K562 (cell line): ENCODE data around the gene LAMB1. TPM values are rescaled to one million over a fixed set of nuclear protein-coding genes. Genes with fewer than 3 reads are reported as not detected.

Experiments used
- ATAC-seq: fragments of 200-7000 bp; cut with Tn5 transposase; 3 replicates; pipeline ENCODE4 v1.9.1; 2020; ENCODE audit warnings: moderate library complexity
- BruUV-seq: library from RNA; stranded (reverse); fragments of 400-500 nt; replicated peaks from 2 replicates; lab custom pipeline; 2021; lab: Mats Ljungman, UMichigan
- CTCF ChIA-PET: fragments of 300-600 bp; formaldehyde crosslinking; extraction: SDS; loops from one replicate; lab custom pipeline; 2021; ENCODE audit warnings: low intra/inter-chr PET ratio; lab: Yijun Ruan, JAX
- POLR2A ChIA-PET: fragments of 300-600, 350-650 bp; sonication (Branson Sonifier 250); formaldehyde crosslinking; extraction: SDS; loops from one replicate; lab custom pipeline; 2021; ENCODE audit warnings: antibody characterized with exemption, inconsistent platforms; lab: Yijun Ruan, JAX
- DNase-seq, 4 experiments: peaks; one replicate each; pipeline versions ENCODE4 v3.0.0 to v3.0.0-alpha.2; 2011 to 2018; ENCODE audit warnings: low spot score in 3 of 4, mixed read lengths in 3 of 4; ENCODE audit errors: extremely low read depth in 1 of 4
- FAIRE-seq: peaks from 2 replicates; lab custom pipeline; 2011; peaks lifted over from hg19 to GRCh38; lab: Jason Lieb, UNC
- H2AFZ ChIP-seq: 2 replicates; pipeline ENCODE4 v1.6.0; 2011; ENCODE audit warnings: low read depth, low read length, control low read depth, inconsistent platforms
- H3K27ac ChIP-seq: fragments of 200-600 bp; 3 replicates; pipeline ENCODE4 v1.8.0; 2011; ENCODE audit warnings: low read depth, mild to moderate bottlenecking, control low read depth, inconsistent platforms, low read length, moderate library complexity, mixed read lengths; ENCODE audit errors: extremely low read depth
- H3K27me3 ChIP-seq, 2 experiments: fragments of 300-600 bp in 1 of 2; 2 replicates in 1 of 2; 3 replicates in 1 of 2; pipeline versions ENCODE4 v1.6.0 to v1.8.0; 2011; ENCODE audit warnings: inconsistent platforms in 2 of 2, low read length in 2 of 2, mild to moderate bottlenecking in 1 of 2, mixed read lengths in 1 of 2, moderate library complexity in 1 of 2; ENCODE audit not compliant: control insufficient read depth in 2 of 2, insufficient read depth in 2 of 2
- H3K36me3 ChIP-seq: fragments of 300-600 bp; 3 replicates; pipeline ENCODE4 v1.8.0; 2011; ENCODE audit warnings: mild to moderate bottlenecking, low read length, inconsistent platforms; ENCODE audit not compliant: control insufficient read depth, insufficient read depth
- H3K4me1 ChIP-seq, 2 experiments: fragments of 200-600 bp in 1 of 2; replicated peaks in 1 of 2; 2 replicates in 1 of 2; 3 replicates in 1 of 2; pipeline versions ENCODE4 v1.5.1 to v1.8.0; 2011; ENCODE audit warnings: inconsistent platforms in 2 of 2, low read length in 2 of 2, mild to moderate bottlenecking in 1 of 2, mixed read lengths in 1 of 2, moderate library complexity in 1 of 2; ENCODE audit not compliant: control insufficient read depth in 2 of 2, insufficient read depth in 2 of 2
- H3K4me2 ChIP-seq: 2 replicates; pipeline ENCODE4 v1.6.1; 2011; ENCODE audit warnings: low read length, control low read depth, inconsistent platforms, mixed read lengths; ENCODE audit not compliant: insufficient read depth
- H3K4me3 ChIP-seq: fragments of 200-600 bp; sonication (generic), shearing (Covaris generic); 2 replicates; pipeline ENCODE4 v1.5.1; 2016; ENCODE audit warnings: control low read depth, inconsistent platforms
- H3K79me2 ChIP-seq: fragments of 200-600 bp; 3 replicates; pipeline ENCODE4 v1.8.0; 2011; ENCODE audit warnings: low read length, inconsistent platforms; ENCODE audit not compliant: control insufficient read depth, insufficient read depth
- H3K9ac ChIP-seq, 2 experiments: 2 replicates each; pipeline versions ENCODE4 v1.6.0 to v1.6.1; 2011; ENCODE audit warnings: low read depth in 2 of 2, low read length in 2 of 2, control low read depth in 1 of 2, inconsistent platforms in 1 of 2, mild to moderate bottlenecking in 1 of 2, mixed read lengths in 1 of 2; ENCODE audit not compliant: insufficient read depth in 1 of 2
- H3K9me1 ChIP-seq: one replicate; pipeline ENCODE4 v1.6.0; 2011; ENCODE audit warnings: inconsistent platforms, mild to moderate bottlenecking, low read length, moderate library complexity; ENCODE audit not compliant: control insufficient read depth, insufficient read depth
- H3K9me3 ChIP-seq: replicated peaks from 2 replicates; pipeline ENCODE4 v1.5.1; 2011; ENCODE audit warnings: low read depth, low read length, inconsistent platforms; ENCODE audit not compliant: control insufficient read depth, insufficient read depth
- H4K20me1 ChIP-seq: replicated peaks from 2 replicates; pipeline ENCODE4 v1.6.1; 2011; ENCODE audit warnings: low read length, inconsistent platforms, mixed read lengths; ENCODE audit not compliant: control insufficient read depth, insufficient read depth
- C11orf30 ChIP-seq: fragments of 450-650 bp; IDR thresholded peaks from 2 replicates; pipeline ENCODE4 v1.6.1; 2016; ENCODE audit warnings: low read depth, mild to moderate bottlenecking
- MAFF ChIP-seq: IDR thresholded peaks from 2 replicates; pipeline ENCODE4 v1.6.1; 2012; ENCODE audit warnings: low read length, improper control_type of control experiment
- MAFG ChIP-seq: fragments of 450-650 bp; conservative IDR thresholded peaks from 2 replicates; pipeline ENCODE4 v1.6.1; 2016; ENCODE audit warnings: missing genetic modification characterization, missing compliant biosample characterization
- POLR2AphosphoS2 ChIP-seq: IDR thresholded peaks from 2 replicates; pipeline ENCODE4 v1.6.1; 2012; ENCODE audit warnings: low read length, improper control_type of control experiment
- SMAD1 ChIP-seq: fragments of 150-350 bp; IDR thresholded peaks from 2 replicates; pipeline ENCODE4 v1.6.1; 2014; ENCODE audit warnings: low read length, low read depth; ENCODE audit not compliant: partially characterized antibody
- SNRNP70 ChIP-seq: fragments of 200-400 bp; formaldehyde crosslinking; optimal IDR thresholded peaks from 2 replicates; pipeline ENCODE3; 2017; ENCODE audit warnings: low read depth, low read length
- WHSC1 ChIP-seq: IDR thresholded peaks from one replicate; pipeline ENCODE4 v1.6.1; 2012; ENCODE audit warnings: low read length, control low read depth, inconsistent platforms
- ZNF316 ChIP-seq: fragments of 450-650 bp; IDR thresholded peaks from 2 replicates; pipeline ENCODE4 v1.6.1; 2016
- ZSCAN32 ChIP-seq: fragments of 450-650 bp; formaldehyde crosslinking; IDR thresholded peaks from 2 replicates; pipeline ENCODE4 v1.4.0; 2020; ENCODE audit warnings: mild to moderate bottlenecking, moderate library complexity
- WGBS: fragments of 100-300 bp; shearing (Covaris generic); methylation state at CpG from one replicate; pipeline ENCODE4 v1.1.6; 2016; ENCODE audit warnings: low coverage, mixed read lengths; ENCODE audit not compliant: insufficient coverage; ENCODE audit errors: missing lambda C conversion rate; 5-methylcytosine and 5-hydroxymethylcytosine counted together
- in situ Hi-C: fragments of 300-500 bp; cut with MboI; formaldehyde crosslinking; loops from 4 replicates; pipeline ENCODE4 v1.15.0; 2018; ENCODE audit warnings: inconsistent platforms, mixed read lengths
- intact Hi-C: fragments of 100-400 bp; cut with micrococcal nuclease; formaldehyde crosslinking; loops from 2 replicates; pipeline ENCODE4 v1.14.2; 2022
- polyA plus RNA-seq, 8 experiments: library from polyadenylated mRNA; depleted of rRNA in 4 of 8; stranded (reverse) in 5 of 8; unstranded in 3 of 8; fragments of >200 nt; fragmentation: Nextera tagmentation in 2 of 8; fragmentation: Illumina TruSeq in 1 of 8; extraction: Ambion mirVana in 2 of 8; extraction: Trizol in 1 of 8; gene quantifications; 2 replicates each; pipeline versions ENCODE4 v1.2.1 to v1.2.3, GENCODE V29; 2011 to 2014; ENCODE audit warnings: inconsistent platforms in 1 of 8, missing spikeins in 1 of 8
- total RNA-seq, 7 experiments: library from RNA; depleted of rRNA in 6 of 7; stranded (reverse); fragments of >200 nt in 6 of 7; fragmentation: Illumina TruSeq in 2 of 7; extraction: Trizol in 2 of 7; gene quantifications; 2 replicates each; pipeline versions ENCODE4 v1.2.1 to v1.2.3, GENCODE V29; 2011 to 2021; ENCODE audit warnings: low replicate concordance in 1 of 7

LAMB1 gene
- total and polyA plus RNA-seq, 9 of the 15 experiments (the other 6 are each of a cell fraction or from before 2014, with no cell fraction given), result 6.0 to 17.7 (median 12.3) TPM

DNA sequence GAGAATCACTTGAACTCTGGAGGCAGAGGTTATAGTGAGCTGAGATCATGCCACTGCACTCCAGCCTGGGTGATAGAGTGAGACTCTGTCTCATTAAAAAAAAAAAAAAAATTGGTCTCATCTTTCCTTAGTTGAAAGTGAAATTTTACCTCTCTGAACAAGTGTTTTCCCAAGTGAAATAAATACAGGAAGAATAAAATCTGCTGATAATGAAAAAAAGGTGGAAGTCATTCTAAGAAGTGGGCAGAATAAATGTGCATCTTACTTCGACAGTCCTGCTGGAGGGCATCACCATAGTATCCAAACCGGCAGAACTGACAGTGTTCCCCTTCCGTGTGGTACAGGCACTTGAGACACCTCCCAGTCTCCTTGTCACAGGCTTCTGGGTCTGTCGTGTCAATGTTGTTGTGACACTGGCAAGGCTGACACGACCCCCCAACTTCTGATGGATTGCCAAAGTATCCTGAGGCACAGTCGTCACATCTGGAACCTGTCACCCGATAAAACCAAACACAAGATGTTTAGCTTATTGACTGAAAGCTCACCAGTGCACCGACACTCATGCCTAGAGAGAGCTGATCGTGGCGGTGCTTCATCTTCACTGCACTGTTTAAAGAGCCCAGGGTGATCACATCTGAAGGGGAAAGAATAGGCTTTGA lies 49.6 kb downstream of the LAMB1 start:
- H3K36me3 ChIP-seq, result peaks cover 9% of the 10 kb centered on the region; the same call in 1 of the 3 replicates
- H3K9me1 ChIP-seq, result no peaks in the 10 kb centered on the region
- no TSS peak for BruUV-seq
- TF ChIP-seq ZSCAN32, result no peak
- peak; percentile 58; the same call in 1 of the 2 replicates for TF ChIP-seq C11orf30
- peak; percentile 32; the same call in 1 of the 2 replicates for TF ChIP-seq MAFG
- peak; percentile 28; the same call in 1 of the 2 replicates for TF ChIP-seq MAFF
- TF ChIP-seq POLR2AphosphoS2, result no peak
- TF ChIP-seq WHSC1, result peak; percentile 39
- no peak for TF ChIP-seq SNRNP70
- no peak for TF ChIP-seq SMAD1
- TF ChIP-seq ZNF316, result peak; percentile 80
- ChIA-PET CTCF (no interaction called here), POLR2A (interaction anchor here (0.9 kb wide), 1 partner anchor 9 kb away, joined by 3 read pairs; no protein-coding TSS in a partner anchor)
- no peaks in the 10 kb centered on the region for H4K20me1 ChIP-seq
- peaks cover 0 to 3% of the 10 kb centered on the region in 2 experiments; a peak in 1 of 5 replicates for H3K4me1 ChIP-seq
- DNase-seq (no peak), FAIRE-seq (no peak), ATAC-seq (peak; percentile 18; the same call in 1 of the 3 replicates)
- H3K4me3 ChIP-seq, result no peak overlapping the region
- no peak overlapping the region for H2AFZ ChIP-seq
- H3K4me2 ChIP-seq, result no peak overlapping the region
- intact Hi-C loops (no loop called here), in situ Hi-C loops (no loop called here)
- H3K27me3 ChIP-seq, result no peaks in the 10 kb centered on the region
- 61% methylated on average over 10 of the region's 10 CpGs for WGBS
- no peaks in the 10 kb centered on the region for H3K79me2 ChIP-seq
- H3K9ac ChIP-seq, result no peak overlapping the region
- no peaks in the 10 kb centered on the region for H3K9me3 ChIP-seq
- no peak overlapping the region for H3K27ac ChIP-seq
